Glomerular visceral epithelial cell (primary cell): ENCODE data around the gene RAMP1.
"Not testable (repeated sequence)": the region's sequence is repeated elsewhere in the genome, so short reads cannot be mapped to it uniquely, and the experiment has no call there.

Experiments
- DNase-seq: peaks from one replicate; pipeline ENCODE4 v3.0.0-alpha.2; 2016; ENCODE audit errors: extremely low spot score

RAMP1 gene

GRCh38 chr2:237863689-237864443 lies 4.4 kb downstream of the RAMP1 start:
- peak; percentile 17 for DNase-seq

GRCh38 chr2:237864444-237864931 lies 5.1 kb downstream of the RAMP1 start:
- no peak for DNase-seq

- peak; percentile 61 for DNase-seq
Measured at GRCh38 chr2:237864940-237865622, 5.7 kb downstream of the RAMP1 start.

- no peak for DNase-seq
Measured at GRCh38 chr2:237865623-237866041, 6.2 kb downstream of the RAMP1 start.

- DNase-seq = peak; percentile 64
Measured at GRCh38 chr2:237866101-237866621, 6.7 kb downstream of the RAMP1 start.

- DNase-seq = no peak
Measured at GRCh38 chr2:237867465-237867864, 8.0 kb downstream of the RAMP1 start.

GRCh38 chr2:237868074-237868473 lies 8.7 kb downstream of the RAMP1 start:
- DNase-seq = not testable (repeated sequence)

- DNase-seq = no peak
Measured at GRCh38 chr2:237868631-237869342, 9.4 kb downstream of the RAMP1 start.

- DNase-seq = no peak
Measured at GRCh38 chr2:237869343-237870102, 10.1 kb downstream of the RAMP1 start.

- no peak for DNase-seq
Measured at GRCh38 chr2:237870126-237870525, 10.7 kb downstream of the RAMP1 start.

- no peak for DNase-seq
Measured at GRCh38 chr2:237870754-237871651, 11.6 kb downstream of the RAMP1 start.

GRCh38 chr2:237872178-237872887 lies 12.9 kb downstream of the RAMP1 start:
- no peak for DNase-seq

GRCh38 chr2:237873421-237873831 lies 14.0 kb downstream of the RAMP1 start:
- DNase-seq = no peak

GRCh38 chr2:237873897-237874551 lies 14.6 kb downstream of the RAMP1 start:
- no peak for DNase-seq

- DNase-seq = peak; percentile 48
Measured at GRCh38 chr2:237874585-237875161, 15.2 kb downstream of the RAMP1 start.

- DNase-seq = no peak
Measured at GRCh38 chr2:237875256-237876060, 16.0 kb downstream of the RAMP1 start.

- DNase-seq = no peak
Measured at GRCh38 chr2:237876061-237876526, 16.7 kb downstream of the RAMP1 start.

GRCh38 chr2:237876532-237876931 lies 17.1 kb downstream of the RAMP1 start:
- no peak for DNase-seq
